Caco-2 (cell line): ENCODE measurements around the gene RBM42. TPM values are rescaled to one million over a fixed set of nuclear protein-coding genes. Genes with fewer than 3 reads are reported as not detected.
"Not testable (repeated sequence)": the region's sequence is repeated elsewhere in the genome, so short reads cannot be mapped to it uniquely, and the experiment has no call there.

Source experiments
- BruUV-seq: library from RNA; stranded (reverse); fragments of 400-500 nt; replicated peaks from 2 replicates; lab custom pipeline; 2021; lab: Mats Ljungman, UMichigan
- CTCF ChIA-PET: fragments of 300-600 bp; sonication (Branson Sonifier 250); formaldehyde crosslinking; loops from one replicate; lab custom pipeline; 2022; ENCODE audit warnings: antibody characterized with exemption; lab: Charles Lee
- POLR2A ChIA-PET: fragments of 300-600 bp; sonication (Branson Sonifier 250); formaldehyde crosslinking; loops from one replicate; lab custom pipeline; 2022; ENCODE audit warnings: antibody characterized with exemption; lab: Charles Lee
- DNase-seq, 2 experiments: peaks; one replicate each; pipeline versions ENCODE4 v3.0.0 to v3.0.0-alpha.2; 2020 to 2022
- H3K27me3 ChIP-seq: replicated peaks from 2 replicates; pipeline ENCODE4 v1.6.0; 2011; ENCODE audit warnings: low read length; ENCODE audit not compliant: control insufficient read depth, insufficient read depth
- H3K36me3 ChIP-seq: 2 replicates; pipeline ENCODE4 v1.5.1; 2011; ENCODE audit warnings: low read length; ENCODE audit not compliant: control insufficient read depth, insufficient read depth
- H3K4me1 ChIP-seq: fragments of 250-450 bp; sonication (Bioruptor Pico); 2 replicates; pipeline ENCODE4 v1.5.1; 2020; ENCODE audit warnings: mild to moderate bottlenecking
- H3K4me3 ChIP-seq: 2 replicates; pipeline ENCODE4 v1.5.1; 2011; ENCODE audit warnings: low read depth, mild to moderate bottlenecking, control low read depth, low read length
- H3K9me3 ChIP-seq: fragments of 250-450 bp; sonication (Bioruptor Pico); 2 replicates; pipeline ENCODE4 v1.5.1; 2020; ENCODE audit warnings: mild to moderate bottlenecking, moderate library complexity
- H3K27ac Mint-ChIP-seq: one replicate; pipeline ENCODE4 v1.8.0; 2022; ENCODE audit warnings: mixed read lengths; ENCODE audit not compliant: unreplicated experiment
- H3K27me3 Mint-ChIP-seq: one replicate; pipeline ENCODE4 v1.8.0; 2022; ENCODE audit warnings: mixed read lengths; ENCODE audit not compliant: insufficient read depth, unreplicated experiment
- H3K36me3 Mint-ChIP-seq: one replicate; pipeline ENCODE4 v1.8.0; 2022; ENCODE audit warnings: mild to moderate bottlenecking, mixed read lengths; ENCODE audit not compliant: insufficient read depth, unreplicated experiment
- H3K4me1 Mint-ChIP-seq: one replicate; pipeline ENCODE4 v1.8.0; 2022; ENCODE audit warnings: low read depth, mixed read lengths; ENCODE audit not compliant: unreplicated experiment
- H3K4me3 Mint-ChIP-seq: one replicate; pipeline ENCODE4 v1.8.0; 2022; ENCODE audit warnings: mild to moderate bottlenecking, moderate library complexity, mixed read lengths; ENCODE audit not compliant: unreplicated experiment
- H3K9me3 Mint-ChIP-seq: one replicate; pipeline ENCODE4 v1.8.0; 2022; ENCODE audit warnings: mixed read lengths; ENCODE audit not compliant: unreplicated experiment
- CTCF ChIP-seq, 2 experiments: fragments of 200-600 bp in 1 of 2; IDR thresholded peaks; 1 replicate in 1 of 2; 2 replicates in 1 of 2; pipeline versions ENCODE4 v1.5.1 to v1.8.0; 2011 to 2022; ENCODE audit warnings: antibody characterized with exemption in 1 of 2, control low read depth in 1 of 2, inconsistent platforms in 1 of 2, low read depth in 1 of 2, low read length in 1 of 2, mild to moderate bottlenecking in 1 of 2, moderate library complexity in 1 of 2; ENCODE audit not compliant: insufficient read depth in 1 of 2, severe bottlenecking in 1 of 2, unreplicated experiment in 1 of 2
- intact Hi-C: fragments of 100-400 bp; cut with micrococcal nuclease; formaldehyde crosslinking; loops from one replicate; pipeline ENCODE4 v1.10.0; 2022; ENCODE audit not compliant: unreplicated experiment
- total RNA-seq: library from RNA; stranded (reverse); gene quantifications from 2 replicates; pipeline ENCODE4 v1.2.3, GENCODE V29; 2022

The RBM42 gene
- total RNA-seq, 1 experiment from 2014 or later, result 165 TPM

- H3K27ac Mint-ChIP-seq, result no peak overlapping the region
- no peak for TF ChIP-seq CTCF (IDR thresholded peaks at IDR 0.05; ENCODE audit: insufficient read depth in 1 of 2, low read depth in 1 of 2, low read length in 1 of 2, severe bottlenecking in 1 of 2, unreplicated experiment in 1 of 2)
- H3K4me3 ChIP-seq, result no peak overlapping the region
- H3K36me3 ChIP-seq, result no peaks in the 10 kb centered on the region
- peaks cover 3% of the 10 kb centered on the region; the same call in 1 of the 2 replicates for H3K9me3 ChIP-seq
- intact Hi-C loops, result no loop called here
- DNase-seq, result no peak
- H3K36me3 Mint-ChIP-seq, result no peaks in the 10 kb centered on the region
- H3K9me3 Mint-ChIP-seq, result no peaks in the 10 kb centered on the region
- ChIA-PET CTCF (no interaction called here), POLR2A (no interaction called here)
- peaks cover 12% of the 10 kb centered on the region for H3K27me3 Mint-ChIP-seq
- H3K4me1 Mint-ChIP-seq, result no peaks in the 10 kb centered on the region
- H3K27me3 ChIP-seq, result no peaks in the 10 kb centered on the region
- no TSS peak for BruUV-seq
- no peaks in the 10 kb centered on the region for H3K4me1 ChIP-seq
- no peak overlapping the region for H3K4me3 Mint-ChIP-seq
Observed at GRCh38 chr19:35587321-35587720, 41.5 kb upstream of the RBM42 start.

GRCh38 chr19:35590875-35591274 lies 38.0 kb upstream of the RBM42 start:
- peaks cover 2% of the 10 kb centered on the region for H3K27me3 Mint-ChIP-seq
- TF ChIP-seq CTCF (IDR thresholded peaks at IDR 0.05; ENCODE audit: insufficient read depth in 1 of 2, low read depth in 1 of 2, low read length in 1 of 2, severe bottlenecking in 1 of 2, unreplicated experiment in 1 of 2), result no peak
- no peaks in the 10 kb centered on the region for H3K4me1 Mint-ChIP-seq
- H3K9me3 ChIP-seq, result peaks cover under 1% of the 10 kb centered on the region; the same call in 1 of the 2 replicates
- no peaks in the 10 kb centered on the region for H3K9me3 Mint-ChIP-seq
- H3K27me3 ChIP-seq, result no peaks in the 10 kb centered on the region
- POLR2A ChIA-PET, result no interaction called here
- intact Hi-C loops, result no loop called here
- DNase-seq, result no peak
- H3K36me3 ChIP-seq, result no peaks in the 10 kb centered on the region
- no peaks in the 10 kb centered on the region for H3K4me1 ChIP-seq
- H3K4me3 Mint-ChIP-seq, result no peak overlapping the region
- no TSS peak for BruUV-seq
- no peak overlapping the region for H3K27ac Mint-ChIP-seq
- H3K36me3 Mint-ChIP-seq, result no peaks in the 10 kb centered on the region
- CTCF ChIA-PET, result no interaction called here
- H3K4me3 ChIP-seq, result no peak overlapping the region

- no peaks in the 10 kb centered on the region for H3K4me1 Mint-ChIP-seq
- no peak overlapping the region for H3K4me3 Mint-ChIP-seq
- Histone ChIP-seq H3K4me1 (no peaks in the 10 kb centered on the region), H3K9me3 (no peaks in the 10 kb centered on the region), H3K4me3 (no peak overlapping the region), H3K27me3 (no peaks in the 10 kb centered on the region), H3K36me3 (no peaks in the 10 kb centered on the region)
- intact Hi-C loops, result no loop called here
- H3K9me3 Mint-ChIP-seq, result peaks cover 11% of the 10 kb centered on the region
- no peaks in the 10 kb centered on the region for H3K36me3 Mint-ChIP-seq
- POLR2A ChIA-PET, result no interaction called here
- CTCF ChIA-PET, result interaction anchor here (0.6 to 0.8 kb wide), 2 partner anchors 29 to 82 kb away, joined by 5 to 11 read pairs; partner anchors contain the start of gene ATP4A
- peak in 1 of 2 experiments; percentile 32 for DNase-seq
- TF ChIP-seq CTCF (IDR thresholded peaks at IDR 0.05; ENCODE audit: insufficient read depth in 1 of 2, low read depth in 1 of 2, low read length in 1 of 2, severe bottlenecking in 1 of 2, unreplicated experiment in 1 of 2), result peak; percentile 32 to 43
- no peak overlapping the region for H3K27ac Mint-ChIP-seq
- BruUV-seq, result no TSS peak
- H3K27me3 Mint-ChIP-seq, result peaks cover 2% of the 10 kb centered on the region
Observed at GRCh38 chr19:35592226-35592625, 36.6 kb upstream of the RBM42 start.

GRCh38 chr19:35595026-35595425 lies 33.8 kb upstream of the RBM42 start:
- H3K27ac Mint-ChIP-seq, H3K4me3 Mint-ChIP-seq, H3K4me1 Mint-ChIP-seq, H3K4me3 ChIP-seq, intact Hi-C loops, H3K27me3 Mint-ChIP-seq, H3K36me3 Mint-ChIP-seq, CTCF ChIA-PET, H3K27me3 ChIP-seq, H3K36me3 ChIP-seq, BruUV-seq, H3K9me3 ChIP-seq, DNase-seq: not testable (repeated sequence)
- H3K4me1 ChIP-seq, result peaks cover 11% of the 10 kb centered on the region
- POLR2A ChIA-PET, result interaction anchor here (0.7 kb wide), 1 partner anchor 9 kb away, joined by 3 read pairs; no protein-coding TSS in a partner anchor
- peaks cover 13% of the 10 kb centered on the region for H3K9me3 Mint-ChIP-seq
